ENCODE data around the gene CLP1. TPM values are rescaled to one million over a fixed set of nuclear protein-coding genes. Genes with fewer than 3 reads are reported as not detected.

CLP1 gene
- total RNA-seq, 1 experiment from 2014 or later, result 22.1 TPM

GRCh38 chr11:57635246-57635645 lies 22.3 kb upstream of the CLP1 start:
- Mint-ChIP-seq H3K4me3 (ENCODE audit: unreplicated experiment) (no peak overlapping the region), H3K36me3 (ENCODE audit: insufficient read depth, unreplicated experiment) (no peaks in the 10 kb centered on the region), H3K9me3 (ENCODE audit: unreplicated experiment) (no peaks in the 10 kb centered on the region), H3K27me3 (ENCODE audit: insufficient read depth, unreplicated experiment) (peaks cover 5% of the 10 kb centered on the region), H3K27ac (ENCODE audit: unreplicated experiment) (no peak overlapping the region), H3K4me1 (ENCODE audit: low read depth, unreplicated experiment) (peaks cover 7% of the 10 kb centered on the region)
- intact Hi-C loops (cut with micrococcal nuclease; ENCODE audit: unreplicated experiment), result no loop called here
- peaks cover 14% of the 10 kb centered on the region for H3K4me1 ChIP-seq
- no peak overlapping the region for H3K4me3 ChIP-seq (ENCODE audit: low read depth, low read length)
- no peak for TF ChIP-seq CTCF (IDR thresholded peaks at IDR 0.05; ENCODE audit: insufficient read depth in 1 of 2, low read depth in 1 of 2, low read length in 1 of 2, severe bottlenecking in 1 of 2, unreplicated experiment in 1 of 2)
- POLR2A ChIA-PET, result no interaction called here
- CTCF ChIA-PET, result interaction anchor here (1.1 kb wide), 1 partner anchor 9 kb away, joined by 3 read pairs; no protein-coding TSS in a partner anchor
- BruUV-seq (replicated peaks), result no TSS peak
- H3K9me3 ChIP-seq, result no peaks in the 10 kb centered on the region
- no peak for DNase-seq
- no peaks in the 10 kb centered on the region for H3K27me3 ChIP-seq (replicated peaks; ENCODE audit: control insufficient read depth, insufficient read depth, low read length)
- no peaks in the 10 kb centered on the region for H3K36me3 ChIP-seq (ENCODE audit: control insufficient read depth, insufficient read depth, low read length)

GRCh38 chr11:57637626-57638004 lies 19.9 kb upstream of the CLP1 start:
- Mint-ChIP-seq H3K36me3 (ENCODE audit: insufficient read depth, unreplicated experiment) (no peaks in the 10 kb centered on the region), H3K9me3 (ENCODE audit: unreplicated experiment) (no peaks in the 10 kb centered on the region), H3K4me1 (ENCODE audit: low read depth, unreplicated experiment) (peaks cover 7% of the 10 kb centered on the region), H3K27me3 (ENCODE audit: insufficient read depth, unreplicated experiment) (no peaks in the 10 kb centered on the region), H3K27ac (ENCODE audit: unreplicated experiment) (peak overlapping the region; percentile 71), H3K4me3 (ENCODE audit: unreplicated experiment) (peak overlapping the region; percentile 73)
- no peak for TF ChIP-seq CTCF (IDR thresholded peaks at IDR 0.05; ENCODE audit: insufficient read depth in 1 of 2, low read depth in 1 of 2, low read length in 1 of 2, severe bottlenecking in 1 of 2, unreplicated experiment in 1 of 2)
- Histone ChIP-seq H3K4me3 (ENCODE audit: low read depth, low read length) (no peak overlapping the region), H3K4me1 (peaks cover 25% of the 10 kb centered on the region), H3K36me3 (ENCODE audit: control insufficient read depth, insufficient read depth, low read length) (no peaks in the 10 kb centered on the region), H3K9me3 (no peaks in the 10 kb centered on the region), H3K27me3 (replicated peaks; ENCODE audit: control insufficient read depth, insufficient read depth, low read length) (no peaks in the 10 kb centered on the region)
- ChIA-PET CTCF (no interaction called here), POLR2A (no interaction called here)
- intact Hi-C loops (cut with micrococcal nuclease; ENCODE audit: unreplicated experiment), result no loop called here
- BruUV-seq (replicated peaks), result no TSS peak
- DNase-seq, result no peak

- H3K4me1 Mint-ChIP-seq (ENCODE audit: low read depth, unreplicated experiment), result peaks cover 7% of the 10 kb centered on the region
- H3K36me3 Mint-ChIP-seq (ENCODE audit: insufficient read depth, unreplicated experiment), result no peaks in the 10 kb centered on the region
- no peak for TF ChIP-seq CTCF (IDR thresholded peaks at IDR 0.05; ENCODE audit: insufficient read depth in 1 of 2, low read depth in 1 of 2, low read length in 1 of 2, severe bottlenecking in 1 of 2, unreplicated experiment in 1 of 2)
- DNase-seq, result no peak
- no peaks in the 10 kb centered on the region for H3K27me3 ChIP-seq (replicated peaks; ENCODE audit: control insufficient read depth, insufficient read depth, low read length)
- no peaks in the 10 kb centered on the region for H3K9me3 Mint-ChIP-seq (ENCODE audit: unreplicated experiment)
- H3K36me3 ChIP-seq (ENCODE audit: control insufficient read depth, insufficient read depth, low read length), result no peaks in the 10 kb centered on the region
- H3K4me3 ChIP-seq (ENCODE audit: low read depth, low read length), result no peak overlapping the region
- CTCF ChIA-PET, result no interaction called here
- BruUV-seq (replicated peaks), result no TSS peak
- H3K4me1 ChIP-seq, result peaks cover 25% of the 10 kb centered on the region
- POLR2A ChIA-PET, result no interaction called here
- H3K9me3 ChIP-seq, result no peaks in the 10 kb centered on the region
- intact Hi-C loops (cut with micrococcal nuclease; ENCODE audit: unreplicated experiment), result no loop called here
- no peaks in the 10 kb centered on the region for H3K27me3 Mint-ChIP-seq (ENCODE audit: insufficient read depth, unreplicated experiment)
- peak overlapping the region; percentile 73 for H3K4me3 Mint-ChIP-seq (ENCODE audit: unreplicated experiment)
- peak overlapping the region; percentile 71 for H3K27ac Mint-ChIP-seq (ENCODE audit: unreplicated experiment)
These were observed 19.4 kb upstream of the CLP1 start for GRCh38 chr11:57638005-57638781.

Data from Caco-2 (cell line).